DND-41 (cell line): ENCODE measurements around the gene ZNF511.

Experiments used
- ATAC-seq: fragments of 200-7000 bp; cut with Tn5 transposase; 3 replicates; pipeline ENCODE4 v1.9.1; 2021; ENCODE audit warnings: low read depth; ENCODE audit not compliant: insufficient read depth
- DNase-seq: peaks from one replicate; pipeline ENCODE4 v3.0.0-alpha.2; 2020
- H2AFZ ChIP-seq: 2 replicates; pipeline ENCODE4 v1.6.0; 2012; ENCODE audit warnings: low read depth, low read length
- H3K27ac ChIP-seq: 2 replicates; pipeline ENCODE4 v1.5.1; 2012; ENCODE audit warnings: low read length, inconsistent platforms
- H3K27me3 ChIP-seq: fragments of 200-600 bp; sonication (generic); 2 replicates; pipeline ENCODE4 v1.6.0; 2012; ENCODE audit warnings: low read length, mild to moderate bottlenecking, inconsistent platforms; ENCODE audit not compliant: insufficient read depth, poor library complexity
- H3K36me3 ChIP-seq: 2 replicates; pipeline ENCODE4 v1.5.1; 2012; ENCODE audit warnings: low read length, inconsistent platforms; ENCODE audit not compliant: insufficient read depth
- H3K4me1 ChIP-seq: 2 replicates; pipeline ENCODE4 v1.5.1; 2012; ENCODE audit warnings: mild to moderate bottlenecking, low read length; ENCODE audit not compliant: insufficient read depth
- H3K4me2 ChIP-seq: 2 replicates; pipeline ENCODE4 v1.6.0; 2012; ENCODE audit warnings: mild to moderate bottlenecking, moderate library complexity, low read length, inconsistent platforms; ENCODE audit not compliant: insufficient read depth
- H3K4me3 ChIP-seq, 2 experiments: fragments of 200-600 bp in 1 of 2; shearing (Covaris generic) in 1 of 2; 2 replicates each; pipeline ENCODE4 v1.5.1; 2012 to 2016; ENCODE audit warnings: inconsistent platforms in 2 of 2, low read length in 2 of 2, mild to moderate bottlenecking in 2 of 2, low read depth in 1 of 2, moderate library complexity in 1 of 2
- H3K79me2 ChIP-seq: 2 replicates; pipeline ENCODE4 v1.6.0; 2012; ENCODE audit warnings: low read length, inconsistent platforms; ENCODE audit not compliant: insufficient read depth
- H3K9ac ChIP-seq: 2 replicates; pipeline ENCODE4 v1.6.0; 2012; ENCODE audit warnings: low read depth, mild to moderate bottlenecking, inconsistent platforms, low read length, moderate library complexity
- H3K9me3 ChIP-seq: 2 replicates; pipeline ENCODE4 v1.5.1; 2012; ENCODE audit warnings: low read length, moderate library complexity, mild to moderate bottlenecking, inconsistent platforms; ENCODE audit not compliant: insufficient read depth, severe bottlenecking
- H4K20me1 ChIP-seq: 2 replicates; pipeline ENCODE4 v1.6.0; 2012; ENCODE audit warnings: low read length; ENCODE audit not compliant: insufficient read depth
- EZH2 ChIP-seq: IDR thresholded peaks from 3 replicates; pipeline ENCODE4 v1.6.1; 2012; ENCODE audit warnings: borderline replicate concordance, low read depth, mild to moderate bottlenecking, moderate library complexity, low read length, inconsistent platforms; ENCODE audit not compliant: severe bottlenecking
- TF ChIP-seq, protein P1 (sequence below): IDR thresholded peaks from 2 replicates; pipeline ENCODE4 v1.5.1; 2012; ENCODE audit warnings: borderline replicate concordance, low read length, moderate library complexity, mild to moderate bottlenecking; ENCODE audit not compliant: poor library complexity, severe bottlenecking; ENCODE audit errors: extremely low read depth

The ZNF511 gene

DNA sequence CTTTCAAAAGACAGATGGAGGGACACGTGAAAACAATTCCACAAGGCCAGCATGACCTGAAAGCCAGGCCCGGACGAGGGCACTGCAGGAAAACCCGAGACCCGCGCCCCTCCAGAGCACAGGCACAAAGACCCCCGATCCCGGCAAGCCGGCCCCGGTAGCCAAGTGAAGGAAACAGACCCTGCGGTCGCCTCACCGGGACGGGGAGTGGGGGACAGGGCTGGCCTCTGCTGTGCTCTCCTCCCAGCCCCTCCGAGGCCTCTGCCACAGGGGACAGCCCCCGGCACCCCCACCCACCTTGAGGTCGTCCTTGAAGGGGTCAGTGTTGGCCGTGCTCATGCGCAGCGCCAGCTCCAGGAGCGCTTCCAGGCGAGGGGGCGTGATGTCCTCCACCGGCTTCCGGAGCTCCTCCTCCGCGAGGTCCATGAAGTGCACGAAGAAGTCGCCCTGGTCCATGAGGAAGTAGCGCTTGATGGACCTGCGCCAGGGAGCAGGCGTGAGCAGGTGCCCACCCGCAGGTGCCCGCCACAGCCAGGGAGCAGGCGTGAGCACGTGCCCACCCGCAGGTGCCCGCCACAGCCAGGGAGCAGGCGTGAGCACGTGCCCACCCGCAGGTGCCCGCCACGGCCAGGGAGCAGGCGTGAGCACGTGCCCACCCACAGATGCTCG lies 20.7 kb upstream of the ZNF511 start:
- no peak for DNase-seq
- Histone ChIP-seq H3K4me1 (no peaks in the 10 kb centered on the region), H3K27me3 (no peaks in the 10 kb centered on the region), H3K36me3 (peaks cover 81% of the 10 kb centered on the region), H3K4me2 (no peak overlapping the region), H3K9ac (no peak overlapping the region), H2AFZ (no peak overlapping the region), H3K4me3 (no peak overlapping the region), H4K20me1 (peaks cover 11% of the 10 kb centered on the region), H3K27ac (no peak overlapping the region), H3K79me2 (no peaks in the 10 kb centered on the region), H3K9me3 (no peaks in the 10 kb centered on the region)
- ATAC-seq, result no peak
- TF ChIP-seq, protein P1, sequence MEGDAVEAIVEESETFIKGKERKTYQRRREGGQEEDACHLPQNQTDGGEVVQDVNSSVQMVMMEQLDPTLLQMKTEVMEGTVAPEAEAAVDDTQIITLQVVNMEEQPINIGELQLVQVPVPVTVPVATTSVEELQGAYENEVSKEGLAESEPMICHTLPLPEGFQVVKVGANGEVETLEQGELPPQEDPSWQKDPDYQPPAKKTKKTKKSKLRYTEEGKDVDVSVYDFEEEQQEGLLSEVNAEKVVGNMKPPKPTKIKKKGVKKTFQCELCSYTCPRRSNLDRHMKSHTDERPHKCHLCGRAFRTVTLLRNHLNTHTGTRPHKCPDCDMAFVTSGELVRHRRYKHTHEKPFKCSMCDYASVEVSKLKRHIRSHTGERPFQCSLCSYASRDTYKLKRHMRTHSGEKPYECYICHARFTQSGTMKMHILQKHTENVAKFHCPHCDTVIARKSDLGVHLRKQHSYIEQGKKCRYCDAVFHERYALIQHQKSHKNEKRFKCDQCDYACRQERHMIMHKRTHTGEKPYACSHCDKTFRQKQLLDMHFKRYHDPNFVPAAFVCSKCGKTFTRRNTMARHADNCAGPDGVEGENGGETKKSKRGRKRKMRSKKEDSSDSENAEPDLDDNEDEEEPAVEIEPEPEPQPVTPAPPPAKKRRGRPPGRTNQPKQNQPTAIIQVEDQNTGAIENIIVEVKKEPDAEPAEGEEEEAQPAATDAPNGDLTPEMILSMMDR, result no peak
- TF ChIP-seq EZH2, result no peak

DNA sequence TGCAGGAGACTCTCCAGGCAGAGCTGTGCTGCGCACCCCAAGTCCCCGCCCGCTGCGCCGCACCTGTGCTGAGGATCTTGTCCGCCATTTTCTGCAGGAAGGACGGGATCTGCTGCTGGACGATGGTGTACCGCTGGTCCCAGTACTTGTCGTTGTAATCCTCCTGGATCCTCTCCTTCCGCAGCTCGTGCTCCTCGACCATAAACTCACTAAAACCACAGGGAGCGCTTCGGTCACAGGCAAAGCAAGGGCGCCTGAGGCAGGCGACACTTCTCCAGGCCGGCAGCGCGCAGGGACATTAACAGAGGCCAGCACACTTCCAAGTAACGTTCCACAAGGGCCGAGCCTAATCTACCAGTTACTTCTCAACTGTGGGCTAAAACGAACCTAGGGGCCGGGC lies 19.0 kb upstream of the ZNF511 start:
- Histone ChIP-seq H2AFZ (no peak overlapping the region), H3K4me2 (no peak overlapping the region), H3K9ac (no peak overlapping the region), H3K27ac (no peak overlapping the region), H3K27me3 (no peaks in the 10 kb centered on the region), H3K79me2 (no peaks in the 10 kb centered on the region), H3K36me3 (peaks cover 81% of the 10 kb centered on the region), H3K4me3 (no peak overlapping the region), H4K20me1 (peaks cover 20% of the 10 kb centered on the region), H3K4me1 (no peaks in the 10 kb centered on the region), H3K9me3 (no peaks in the 10 kb centered on the region)
- DNase-seq, result no peak
- ATAC-seq, result no peak
- no peak for TF ChIP-seq EZH2
- TF ChIP-seq, protein P1, result no peak

DNA sequence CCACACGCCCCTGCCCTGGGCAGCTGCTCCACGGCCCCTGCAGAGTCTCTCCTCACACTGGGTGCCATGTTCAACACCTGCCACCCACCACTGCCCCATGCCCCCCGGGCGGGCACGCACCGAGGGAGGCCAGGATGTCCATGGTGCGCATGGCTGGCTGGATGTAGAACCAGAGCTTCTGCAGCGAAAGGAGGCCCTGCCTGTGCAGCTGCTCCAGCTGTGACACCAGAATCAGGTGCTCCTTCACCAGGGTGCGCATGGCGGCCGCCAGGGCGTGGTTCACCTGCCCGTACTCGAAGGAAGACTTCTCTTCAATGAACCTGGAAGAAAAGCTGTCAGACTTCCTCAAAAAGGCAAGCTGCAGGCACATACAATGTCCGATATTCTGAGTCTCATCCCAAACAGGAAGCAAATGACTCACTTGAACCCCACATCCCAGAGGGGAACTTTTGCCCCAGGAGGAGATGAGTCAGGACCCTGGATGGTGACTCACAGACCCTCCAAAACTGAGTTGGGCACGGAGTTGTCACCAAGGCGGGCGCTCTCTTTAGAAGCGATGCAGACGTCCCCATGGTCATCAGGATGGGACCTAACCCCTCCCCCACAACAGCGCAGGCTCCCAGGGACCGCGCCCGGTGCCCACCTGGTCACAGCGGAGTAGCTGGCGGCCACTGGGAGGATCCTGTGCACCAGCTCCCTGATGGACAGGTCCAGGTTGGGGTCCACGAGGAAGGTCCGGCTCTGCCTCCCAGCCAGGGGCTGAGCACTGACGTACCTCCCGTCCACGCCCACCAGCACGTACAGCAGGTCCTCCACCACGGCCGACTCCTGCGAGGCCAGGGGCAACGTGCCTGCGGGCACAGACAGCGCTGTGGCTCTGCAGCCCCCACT lies 15.6 kb upstream of the ZNF511 start:
- ATAC-seq (no peak; the same call in 2 of the 3 replicates), DNase-seq (no peak)
- Histone ChIP-seq H3K79me2 (no peaks in the 10 kb centered on the region), H3K27ac (no peak overlapping the region), H3K4me1 (no peaks in the 10 kb centered on the region), H3K4me3 (no peak overlapping the region), H4K20me1 (peaks cover 16% of the 10 kb centered on the region; the same call in 1 of the 2 replicates), H3K9ac (no peak overlapping the region), H3K36me3 (peaks cover 84% of the 10 kb centered on the region), H3K27me3 (no peaks in the 10 kb centered on the region), H3K4me2 (no peak overlapping the region), H3K9me3 (no peaks in the 10 kb centered on the region), H2AFZ (no peak overlapping the region)
- TF ChIP-seq, protein P1, result no peak
- TF ChIP-seq EZH2, result no peak
